Keratinocyte (primary cell): Measurements from ENCODE around the gene CHPF.

Source experiments
- EZH2 ChIP-seq: IDR thresholded peaks from one replicate; pipeline ENCODE4 v1.6.1; 2012; ENCODE audit warnings: inconsistent platforms, mild to moderate bottlenecking, low read length, moderate library complexity
- TF ChIP-seq, protein P1 (sequence below), 3 experiments: IDR thresholded peaks in 1 of 3; conservative IDR thresholded peaks in 1 of 3; optimal IDR thresholded peaks in 1 of 3; 2 replicates in 2 of 3; 3 replicates in 1 of 3; pipeline versions ENCODE3 to v1.5.1; 2011; ENCODE audit warnings: low read length in 3 of 3, mild to moderate bottlenecking in 3 of 3, moderate library complexity in 2 of 3, control low read depth in 1 of 3, inconsistent platforms in 1 of 3; ENCODE audit not compliant: insufficient read depth in 2 of 3; ENCODE audit errors: extremely low read depth in 1 of 3

DNA sequence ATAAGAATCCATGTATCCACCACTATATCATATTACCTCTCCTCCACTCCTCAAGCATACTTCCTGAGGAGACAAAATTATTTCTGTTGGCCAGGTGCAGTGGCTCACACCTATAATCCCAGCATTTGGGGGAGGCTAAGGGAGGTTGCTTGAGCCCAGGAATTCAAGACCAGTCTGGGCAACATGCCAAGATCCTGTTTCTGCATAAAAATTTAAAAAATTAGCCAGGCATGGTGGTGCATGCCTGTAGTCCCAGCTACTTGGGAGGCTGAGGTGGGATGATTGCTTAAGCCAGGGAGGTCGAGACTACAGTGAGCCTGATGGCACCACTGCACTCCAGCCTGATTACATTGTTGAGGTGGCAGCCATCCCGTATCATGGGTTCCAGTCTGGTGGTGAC, 37.7 kb upstream of the CHPF start:
- TF ChIP-seq, protein P1, sequence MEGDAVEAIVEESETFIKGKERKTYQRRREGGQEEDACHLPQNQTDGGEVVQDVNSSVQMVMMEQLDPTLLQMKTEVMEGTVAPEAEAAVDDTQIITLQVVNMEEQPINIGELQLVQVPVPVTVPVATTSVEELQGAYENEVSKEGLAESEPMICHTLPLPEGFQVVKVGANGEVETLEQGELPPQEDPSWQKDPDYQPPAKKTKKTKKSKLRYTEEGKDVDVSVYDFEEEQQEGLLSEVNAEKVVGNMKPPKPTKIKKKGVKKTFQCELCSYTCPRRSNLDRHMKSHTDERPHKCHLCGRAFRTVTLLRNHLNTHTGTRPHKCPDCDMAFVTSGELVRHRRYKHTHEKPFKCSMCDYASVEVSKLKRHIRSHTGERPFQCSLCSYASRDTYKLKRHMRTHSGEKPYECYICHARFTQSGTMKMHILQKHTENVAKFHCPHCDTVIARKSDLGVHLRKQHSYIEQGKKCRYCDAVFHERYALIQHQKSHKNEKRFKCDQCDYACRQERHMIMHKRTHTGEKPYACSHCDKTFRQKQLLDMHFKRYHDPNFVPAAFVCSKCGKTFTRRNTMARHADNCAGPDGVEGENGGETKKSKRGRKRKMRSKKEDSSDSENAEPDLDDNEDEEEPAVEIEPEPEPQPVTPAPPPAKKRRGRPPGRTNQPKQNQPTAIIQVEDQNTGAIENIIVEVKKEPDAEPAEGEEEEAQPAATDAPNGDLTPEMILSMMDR (optimal IDR thresholded peaks at IDR 0.05 in 1 of 3, IDR thresholded peaks at IDR 0.05 in 1 of 3, conservative IDR thresholded peaks at IDR 0.05 in 1 of 3; ENCODE audit: extremely low read depth in 1 of 3, insufficient read depth in 2 of 3, low read length in 3 of 3): no peak
- no peak for TF ChIP-seq EZH2
